Epithelial cell of proximal tubule (primary cell): Measurements from ENCODE around the gene GPC5. TPM values are rescaled to one million over a fixed set of nuclear protein-coding genes. Genes with fewer than 3 reads are reported as not detected.

Source experiments
- DNase-seq: peaks from one replicate; pipeline ENCODE4 v3.0.0-alpha.2; 2011; ENCODE audit warnings: low read depth
- H3K4me3 ChIP-seq: 2 replicates; pipeline ENCODE4 v1.5.1; 2011; ENCODE audit warnings: low read depth, mild to moderate bottlenecking, low read length
- CTCF ChIP-seq: conservative IDR thresholded peaks from 2 replicates; pipeline ENCODE4 v1.5.1; 2012; ENCODE audit warnings: low read depth, mild to moderate bottlenecking, low read length
- total RNA-seq: library from RNA; depleted of rRNA; stranded (reverse); fragments of >200 nt; gene quantifications from 2 replicates; pipeline ENCODE4 v1.2.3, GENCODE V29; 2015

Gene GPC5
- total RNA-seq, 1 donor from 2014 or later: not detected

DNA sequence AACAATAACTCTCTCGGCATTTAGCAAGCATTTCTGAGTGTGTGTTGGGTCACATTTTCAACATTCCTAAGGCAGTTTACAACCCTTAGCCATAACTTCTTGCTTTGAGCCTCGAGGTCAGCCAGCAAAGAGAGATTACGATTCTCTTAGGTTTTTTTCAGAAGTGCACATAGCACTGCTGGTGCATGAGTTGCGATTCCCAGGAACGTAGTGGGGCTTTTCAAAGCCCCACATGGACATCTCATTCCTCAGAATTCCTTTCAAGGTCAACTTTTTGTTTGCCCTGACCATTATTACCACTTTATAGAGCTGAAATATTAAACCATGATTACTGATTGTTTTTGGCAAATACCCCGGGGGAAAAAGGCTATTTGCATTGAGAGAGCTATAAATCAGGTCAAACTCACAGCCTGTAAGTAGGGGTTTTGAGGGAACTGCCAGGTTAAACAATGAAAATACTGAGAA, 705.3 kb downstream of the GPC5 start:
- DNase-seq: peak; percentile 18
- TF ChIP-seq CTCF: no peak
- H3K4me3 ChIP-seq: no peak overlapping the region

GRCh38 chr13:92122186-92122853, 723.9 kb downstream of the GPC5 start:
- TF ChIP-seq CTCF: no peak
- H3K4me3 ChIP-seq: no peak overlapping the region
- DNase-seq: no peak

DNA sequence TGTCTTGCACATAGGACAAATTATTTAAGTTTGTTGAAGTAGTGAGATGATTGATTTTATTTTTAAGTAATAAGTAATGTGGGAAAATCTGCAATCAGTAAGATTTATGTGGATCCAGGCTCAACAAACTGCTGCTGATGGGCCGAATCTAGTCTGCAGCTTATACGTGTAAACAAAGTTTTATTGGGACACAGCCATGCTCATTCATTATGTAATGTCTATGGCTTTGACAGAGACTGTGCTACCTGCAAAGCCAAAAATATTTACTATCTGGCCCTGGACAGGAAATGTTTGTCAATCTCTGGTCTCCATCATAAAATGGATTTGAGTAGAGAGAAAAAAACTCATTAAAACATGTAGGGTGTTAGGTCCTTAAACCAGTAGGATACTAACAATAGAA, 728.0 kb downstream of the GPC5 start:
- TF ChIP-seq CTCF: no peak
- no peak for DNase-seq

DNA sequence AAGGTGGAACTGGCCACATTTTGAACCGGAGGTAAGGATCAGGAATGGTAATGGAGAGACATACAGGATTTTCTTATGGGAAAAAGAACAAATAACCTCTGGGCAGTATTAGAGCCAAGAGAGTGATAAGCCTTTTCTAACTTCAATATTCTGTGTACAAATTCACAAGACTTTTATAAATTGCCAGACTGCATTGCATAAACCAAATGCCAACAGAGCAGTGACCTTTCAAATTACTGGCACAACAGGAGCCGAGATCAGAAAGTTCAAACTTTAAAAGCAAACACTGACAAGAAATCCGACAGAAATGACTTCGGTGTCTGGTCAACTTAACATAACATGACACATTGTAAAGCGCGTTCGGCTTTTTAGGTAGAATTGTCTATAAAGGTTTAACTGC, 737.1 kb downstream of the GPC5 start:
- no peak overlapping the region for H3K4me3 ChIP-seq
- DNase-seq: no peak
- no peak for TF ChIP-seq CTCF

More for the DNA sequence above, 728.0 kb downstream of the GPC5 start:
- no peak overlapping the region for H3K4me3 ChIP-seq

DNA sequence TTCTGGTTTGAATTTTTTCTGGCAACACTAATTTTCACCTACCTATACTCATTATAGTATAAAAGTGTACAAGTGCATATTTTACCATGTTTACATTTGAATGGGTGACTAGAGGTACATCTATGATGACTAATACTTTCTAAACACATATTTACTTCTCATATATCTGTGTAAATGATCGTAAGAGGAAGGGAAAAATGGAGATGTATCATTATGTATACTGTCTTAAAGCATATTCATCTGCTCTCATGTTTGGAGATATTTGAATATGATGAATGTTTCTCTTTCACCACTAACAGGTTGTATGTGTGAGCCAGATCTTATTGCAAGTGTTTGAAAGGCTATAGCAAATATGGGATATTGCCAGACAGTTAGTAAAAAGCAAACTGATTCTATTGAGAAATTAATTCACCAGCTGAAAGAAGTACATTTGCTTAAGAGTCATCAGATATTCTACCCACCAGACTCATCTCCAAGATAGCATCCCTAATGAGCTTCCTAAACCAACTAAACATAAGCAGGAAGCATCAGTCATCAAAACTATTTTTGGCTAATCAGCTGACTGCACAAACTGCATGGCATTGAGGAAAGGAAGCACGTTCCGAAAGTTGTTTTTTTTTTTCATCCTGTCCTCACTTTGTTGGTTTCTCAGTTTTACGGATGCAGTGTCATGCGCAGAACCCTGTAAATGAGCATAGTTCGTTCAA, 738.2 kb downstream of the GPC5 start:
- peak; percentile 36 for DNase-seq
- no peak for TF ChIP-seq CTCF
- H3K4me3 ChIP-seq: no peak overlapping the region

DNA sequence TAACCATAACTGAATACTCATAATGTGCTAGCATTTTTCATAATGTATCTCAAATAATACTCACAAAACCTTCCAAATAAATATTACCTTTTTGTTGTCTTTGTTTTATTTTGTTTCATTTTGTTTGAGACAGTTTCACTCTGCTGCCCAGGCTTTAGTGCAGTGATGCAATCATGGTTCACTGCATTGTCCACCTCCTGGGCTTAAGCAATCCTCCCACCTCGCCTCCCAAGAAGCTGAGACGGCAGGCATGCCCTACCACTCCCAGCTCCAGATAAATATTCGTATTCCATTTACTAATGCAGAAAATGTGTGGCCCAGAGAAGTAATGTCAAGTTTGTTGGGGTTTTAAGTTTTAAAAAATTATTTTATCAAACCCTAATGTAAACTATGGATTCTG, 739.1 kb downstream of the GPC5 start:
- no peak for TF ChIP-seq CTCF
- DNase-seq: peak; percentile 41
- H3K4me3 ChIP-seq: no peak overlapping the region
